CMK (cell line): Measurements from ENCODE around the gene BCKDHB.

Experiments
- DNase-seq: peaks from one replicate; pipeline ENCODE4 v3.0.0-alpha.2; 2010; ENCODE audit warnings: low read depth

The BCKDHB gene

DNA sequence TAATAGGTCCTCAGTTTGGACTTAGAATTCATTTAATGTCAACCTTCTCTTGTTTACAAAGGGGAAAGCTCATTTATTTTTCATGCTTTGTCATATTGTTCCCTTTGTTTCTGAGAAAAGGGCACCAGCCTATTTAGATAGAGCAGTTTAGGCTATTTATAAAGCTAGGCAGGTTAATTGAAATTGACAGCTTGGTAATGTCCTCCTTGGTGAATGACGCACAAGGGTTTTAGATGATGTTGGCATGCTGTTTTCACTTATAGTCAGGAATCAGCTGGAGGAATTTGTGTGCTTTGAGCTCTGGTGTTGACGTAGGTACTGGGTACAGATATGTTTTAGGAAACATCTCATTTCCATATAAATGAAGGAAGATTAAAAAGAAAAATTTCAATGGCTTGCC, 45.2 kb downstream of the BCKDHB start:
- no peak for DNase-seq

DNA sequence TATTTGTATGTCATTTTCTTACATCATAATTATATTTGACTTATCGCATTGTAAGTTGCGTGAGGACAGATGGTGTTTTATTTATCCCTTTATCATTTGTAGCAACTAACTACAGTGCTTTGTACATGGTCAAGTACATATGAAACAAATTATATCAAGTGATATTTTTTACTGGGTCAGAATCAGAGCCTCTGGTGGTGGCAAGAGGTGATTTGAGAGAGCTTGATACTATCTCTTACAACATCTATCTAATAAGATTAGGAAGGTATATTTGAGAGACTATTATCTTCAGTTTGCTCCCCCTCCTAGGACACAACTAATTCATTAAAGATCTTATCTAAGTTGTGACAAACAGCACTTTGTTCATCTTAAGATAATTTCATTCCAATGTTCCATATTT, 47.7 kb downstream of the BCKDHB start:
- no peak for DNase-seq

DNA sequence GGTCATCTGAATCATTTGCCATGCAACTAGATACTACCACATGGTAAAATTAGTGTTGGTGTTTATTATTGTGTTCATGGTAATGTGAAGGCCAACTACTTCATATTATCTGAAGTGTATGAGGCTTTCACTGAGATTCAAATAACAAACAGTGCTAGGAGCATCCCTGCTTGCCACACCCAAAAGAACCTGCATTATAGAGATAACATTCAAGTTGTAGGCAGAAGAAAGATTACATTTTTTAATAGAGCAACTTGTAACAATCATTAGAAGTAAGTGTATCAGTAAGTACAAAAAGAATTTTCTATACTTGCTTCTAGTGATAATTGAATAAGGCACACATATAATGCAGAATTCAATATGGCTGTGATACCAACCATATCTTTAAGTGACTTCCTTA, 49.8 kb downstream of the BCKDHB start:
- no peak for DNase-seq

DNA sequence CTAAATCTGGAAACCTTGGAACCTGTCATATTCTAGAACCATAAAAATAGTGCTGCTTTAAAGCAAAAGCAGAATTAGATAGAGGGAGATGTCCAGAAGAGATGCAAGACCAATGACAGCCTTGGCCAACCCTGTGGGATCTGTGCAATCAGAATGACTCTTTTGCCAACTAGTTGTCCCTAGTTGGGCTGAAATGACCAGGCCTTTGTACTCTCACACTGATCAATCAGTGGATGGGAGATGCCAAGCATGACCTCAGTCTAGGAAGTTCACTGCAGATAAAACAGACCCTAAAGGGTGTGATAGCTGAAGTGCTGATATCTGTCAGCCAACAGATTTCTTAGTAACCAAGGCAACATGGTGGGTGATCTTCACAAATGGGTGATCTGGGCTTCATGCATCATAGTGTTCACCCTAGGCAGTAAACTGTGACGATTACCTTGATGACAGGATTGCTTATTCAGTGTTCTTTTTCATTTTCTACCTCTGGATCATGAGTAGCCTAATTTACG, 52.1 kb downstream of the BCKDHB start:
- DNase-seq = no peak

DNA sequence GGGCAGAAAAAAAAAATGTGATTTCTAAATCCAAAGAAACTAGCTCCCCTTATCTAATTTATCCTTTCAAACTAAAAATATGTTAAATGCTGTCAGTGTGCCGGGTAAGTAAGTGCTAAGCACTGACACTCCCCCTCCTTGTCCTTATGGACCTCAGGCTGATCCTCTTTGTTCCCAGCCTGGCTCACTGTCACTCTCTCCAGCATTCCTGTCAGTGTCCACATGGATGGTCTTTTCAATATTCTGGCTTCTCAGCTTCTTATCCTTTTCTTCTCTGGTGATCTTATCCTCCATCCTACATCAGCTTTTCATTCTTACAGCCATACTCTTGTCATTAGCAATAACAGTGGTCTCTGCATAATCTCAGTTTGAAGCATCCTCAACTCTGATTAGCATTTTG, 55.0 kb downstream of the BCKDHB start:
- no peak for DNase-seq

DNA sequence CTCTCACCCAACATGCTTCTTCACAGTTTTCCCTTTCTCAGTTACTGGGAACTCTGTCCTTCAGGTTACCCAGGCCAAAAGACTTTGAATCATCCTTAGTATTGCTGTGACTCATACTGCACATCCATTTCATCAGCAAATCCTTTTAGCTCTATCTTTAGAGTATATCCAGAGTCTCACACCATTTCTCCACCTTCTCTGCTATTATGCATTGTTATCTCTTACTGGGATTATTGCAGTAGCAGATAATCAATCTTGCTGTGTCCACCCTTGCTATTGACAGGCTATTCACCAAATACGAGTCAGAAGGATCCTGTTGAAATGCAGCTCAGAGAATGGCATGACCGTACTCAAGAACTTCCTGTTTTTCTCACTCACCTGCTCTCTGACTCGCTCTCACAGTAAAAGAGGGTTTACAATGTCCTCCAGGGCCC, 57.3 kb downstream of the BCKDHB start:
- DNase-seq = no peak

DNA sequence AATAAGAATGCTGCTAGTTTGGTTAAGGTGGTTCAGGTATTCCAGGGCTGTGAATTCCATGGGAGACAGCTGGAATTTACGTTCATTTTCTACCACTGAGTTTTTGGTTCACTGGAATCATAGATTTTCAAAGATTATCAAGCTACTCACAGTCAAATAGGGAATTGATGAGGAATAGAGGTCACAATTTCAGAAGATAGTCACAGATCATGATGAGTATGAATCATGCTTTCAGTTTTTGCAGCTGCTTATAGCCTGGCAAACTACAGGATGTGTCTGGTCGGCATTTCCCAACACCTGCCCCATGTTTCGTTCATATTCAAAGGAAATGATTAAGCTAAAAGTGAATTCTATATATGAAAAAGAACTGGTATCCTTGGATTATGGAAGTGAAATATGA, 58.7 kb downstream of the BCKDHB start:
- DNase-seq = no peak

DNA sequence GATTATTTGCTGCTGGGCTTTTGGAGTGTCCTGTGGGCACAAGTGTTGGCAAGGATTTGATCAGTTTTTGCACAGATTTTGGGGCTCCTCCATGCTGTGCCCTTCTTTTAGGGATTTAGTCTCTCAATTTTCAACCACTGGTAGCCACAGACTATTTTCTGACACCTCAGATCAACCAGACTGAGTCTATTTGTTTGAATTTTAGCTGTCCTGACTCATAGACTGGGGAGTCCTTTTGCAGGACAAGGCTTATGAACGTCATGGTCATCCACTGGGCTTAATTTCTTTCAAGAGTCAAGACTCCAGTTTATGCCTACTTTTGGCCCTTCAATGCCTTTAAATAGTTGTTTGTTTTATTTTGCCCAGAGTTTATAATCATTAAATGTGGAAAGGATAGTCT, 59.3 kb downstream of the BCKDHB start:
- DNase-seq = no peak

DNA sequence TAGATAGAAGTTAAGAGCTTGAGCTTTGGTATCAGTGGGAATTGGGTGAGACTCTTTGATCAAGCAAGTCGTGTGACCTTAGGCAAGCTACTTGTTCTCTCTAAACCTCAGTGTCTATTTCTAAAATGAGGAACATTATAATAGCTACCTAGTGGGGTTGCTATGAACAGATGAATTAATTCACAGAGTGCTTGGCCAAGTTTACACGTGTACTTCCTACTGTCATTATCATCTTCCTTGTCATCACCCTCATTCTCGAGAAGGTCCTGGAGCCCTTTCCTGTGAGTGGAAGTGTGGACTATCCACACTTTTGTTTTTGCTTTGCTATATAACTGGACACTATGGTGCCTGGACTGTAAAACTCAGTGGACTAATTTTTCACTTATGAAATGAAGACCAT, 64.0 kb downstream of the BCKDHB start:
- no peak for DNase-seq

DNA sequence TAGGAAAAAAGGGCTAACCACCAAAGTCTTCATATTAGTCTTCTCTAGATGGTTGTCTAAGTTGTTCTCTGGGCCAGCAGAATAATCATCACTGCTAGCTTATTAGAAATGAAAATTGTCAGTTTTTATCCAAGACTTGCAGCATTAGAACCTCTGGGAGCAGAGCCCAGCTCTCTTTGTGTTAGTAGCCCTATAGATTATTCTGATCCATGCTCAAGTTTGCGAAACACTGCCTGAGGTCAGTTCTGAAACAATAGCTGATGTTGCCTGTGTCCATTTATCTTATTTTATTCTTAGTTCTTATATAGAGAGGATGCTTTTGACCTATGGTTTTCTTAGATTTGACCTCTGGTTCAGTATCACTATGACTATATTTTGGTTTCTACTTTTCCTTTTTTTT, 66.9 kb downstream of the BCKDHB start:
- DNase-seq = no peak

DNA sequence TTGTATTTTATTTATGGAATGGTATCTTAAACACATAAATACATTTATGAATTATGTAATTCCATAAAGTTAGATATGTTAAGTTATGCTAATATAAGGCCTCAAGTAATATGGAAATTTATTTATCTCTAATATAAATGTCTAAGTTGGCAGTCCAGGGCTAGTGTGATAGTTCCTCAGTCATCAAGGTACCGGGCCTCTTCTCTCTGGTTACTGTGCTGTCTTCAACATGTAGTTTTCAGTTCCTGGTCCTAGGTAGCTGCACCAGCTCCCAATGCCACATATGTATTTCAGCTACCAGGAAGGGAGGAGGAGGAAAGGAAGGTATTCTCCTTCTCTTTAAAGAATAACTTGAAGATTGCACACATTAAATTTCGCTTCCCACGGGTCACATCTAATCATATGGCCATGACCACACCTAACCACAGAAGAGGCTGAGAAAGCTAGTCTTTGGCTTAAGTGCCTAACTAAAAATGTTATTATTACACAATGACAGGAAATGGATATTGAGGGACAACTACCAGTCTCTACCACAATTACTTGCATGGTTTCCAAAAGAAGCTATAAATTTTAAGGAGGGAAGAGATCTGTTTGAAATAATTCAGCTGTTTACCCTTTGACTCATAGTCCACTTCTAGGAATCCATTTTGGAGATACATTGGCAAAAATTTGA, 68.6 kb downstream of the BCKDHB start:
- no peak for DNase-seq

DNA sequence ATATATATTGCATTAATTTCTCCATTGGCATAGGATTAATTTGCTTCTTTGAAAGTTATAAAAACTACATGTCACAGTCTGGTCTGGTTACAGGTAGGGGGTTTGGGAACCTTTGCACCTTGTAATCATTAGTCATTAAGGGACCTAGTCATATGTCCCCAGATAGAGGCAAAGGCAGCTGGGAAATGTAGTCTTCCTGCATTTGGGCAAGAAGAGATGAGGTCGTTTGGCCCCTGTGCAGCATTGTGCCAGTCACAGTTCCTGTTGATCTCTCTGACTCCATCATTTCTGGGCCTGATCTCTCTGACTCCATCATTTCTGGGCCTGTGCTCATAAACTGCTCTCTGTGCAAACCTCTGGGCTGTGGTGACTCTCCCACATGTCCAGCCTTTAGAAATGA, 73.2 kb downstream of the BCKDHB start:
- no peak for DNase-seq

DNA sequence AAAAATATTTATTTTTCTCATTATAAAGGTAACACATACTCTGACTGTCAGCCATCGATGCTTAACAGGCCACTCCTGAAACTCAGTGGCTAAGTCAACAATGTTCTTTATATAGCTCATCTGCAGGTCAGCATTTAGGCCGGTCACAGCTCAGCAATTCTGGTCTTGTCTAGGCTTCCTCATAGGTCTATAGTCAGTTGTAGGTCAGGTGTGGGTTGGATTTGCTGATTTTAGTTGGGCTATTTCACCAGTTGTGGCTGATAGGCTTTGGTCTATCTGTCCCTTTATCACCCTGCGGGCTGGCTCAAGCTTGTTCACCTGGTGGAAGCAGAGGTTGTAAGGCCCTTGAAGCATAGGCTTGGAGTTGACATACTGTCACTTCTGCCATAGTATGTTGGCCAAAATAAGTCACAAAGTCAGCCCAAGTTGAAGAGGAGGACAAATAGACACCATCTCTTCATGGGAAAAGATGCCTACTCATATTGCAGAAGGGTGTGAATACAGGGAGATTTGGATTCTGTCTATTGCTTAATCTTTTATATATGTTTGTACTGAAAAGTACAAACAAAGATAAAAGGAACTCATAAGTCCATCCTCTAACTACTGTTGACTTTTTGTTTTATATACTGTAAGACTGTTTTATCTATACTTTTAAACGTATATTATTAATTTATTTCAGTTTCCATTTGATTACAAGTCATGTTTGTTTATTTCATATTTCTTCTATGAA, 75.0 kb downstream of the BCKDHB start:
- no peak for DNase-seq

DNA sequence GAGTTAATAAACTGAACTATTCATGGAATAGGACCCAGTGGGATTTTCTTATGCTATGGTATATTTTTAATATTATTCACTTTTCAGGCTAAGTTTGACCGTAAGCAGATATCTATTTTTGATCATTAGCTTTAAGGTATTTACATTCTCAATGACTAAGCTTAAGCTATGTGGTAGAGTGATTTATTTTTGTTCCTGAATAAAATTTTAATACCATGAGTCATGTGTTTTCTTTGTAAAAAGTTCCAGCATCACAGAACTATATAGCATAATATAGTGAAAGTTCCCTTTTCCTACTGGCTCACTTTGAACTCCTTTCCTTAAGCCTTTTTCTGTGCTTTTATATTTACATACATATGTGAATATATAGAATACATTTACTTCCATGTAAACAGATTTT, 75.8 kb downstream of the BCKDHB start:
- no peak for DNase-seq

DNA sequence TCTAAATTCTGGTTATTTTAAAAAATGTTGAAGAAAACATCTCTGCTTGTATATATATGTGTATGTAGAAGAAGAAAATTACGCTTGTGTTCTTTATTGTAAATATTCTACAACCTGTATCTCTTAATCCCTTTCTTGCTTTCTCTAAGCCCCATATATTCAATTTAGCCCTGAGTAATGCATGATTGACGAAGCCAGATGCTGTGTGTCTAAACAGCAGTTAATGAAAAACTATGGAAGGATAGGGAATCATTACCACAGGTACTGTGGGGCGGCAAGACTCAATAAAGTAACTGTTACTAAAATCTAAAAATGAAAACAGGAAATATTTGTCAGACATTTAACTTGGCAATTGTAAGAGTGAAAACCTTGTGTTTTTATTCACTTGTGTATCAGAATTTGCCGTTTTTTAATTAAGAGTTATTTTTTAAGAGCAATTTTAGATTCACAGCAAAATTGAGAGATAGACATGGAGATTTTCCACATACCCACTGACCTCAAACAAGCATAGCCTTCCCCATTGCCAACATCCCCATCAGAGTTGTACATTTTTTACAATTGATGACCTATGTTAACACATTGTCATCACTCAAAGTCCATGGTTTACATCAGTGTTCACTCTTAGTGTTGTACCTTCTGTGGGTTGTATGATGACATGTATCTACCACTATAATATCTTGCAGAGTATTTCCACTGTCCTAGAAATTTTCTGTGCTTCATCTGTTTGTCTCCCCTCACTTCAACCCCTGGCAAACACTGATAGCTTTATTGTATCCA, 76.7 kb downstream of the BCKDHB start:
- no peak for DNase-seq

DNA sequence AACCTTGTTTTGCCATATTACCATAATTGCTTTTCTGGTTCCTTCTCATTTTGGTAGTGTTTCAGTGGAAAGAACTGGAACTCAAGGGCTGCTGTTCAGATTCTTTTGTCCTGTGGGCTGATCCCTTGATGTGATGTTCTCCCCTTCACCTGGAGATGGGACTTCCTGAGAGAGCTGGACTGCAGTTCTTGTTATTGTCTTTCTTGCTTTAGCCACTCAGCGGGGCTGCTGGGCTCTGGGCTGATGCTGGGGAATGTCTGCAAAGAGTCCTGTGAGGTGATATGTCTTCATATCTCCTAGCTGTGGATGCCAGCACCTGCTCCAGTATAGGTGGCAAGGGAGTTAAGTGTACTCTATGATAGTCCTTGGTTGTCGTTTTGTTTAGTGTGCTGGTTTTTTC, 79.0 kb downstream of the BCKDHB start:
- no peak for DNase-seq

DNA sequence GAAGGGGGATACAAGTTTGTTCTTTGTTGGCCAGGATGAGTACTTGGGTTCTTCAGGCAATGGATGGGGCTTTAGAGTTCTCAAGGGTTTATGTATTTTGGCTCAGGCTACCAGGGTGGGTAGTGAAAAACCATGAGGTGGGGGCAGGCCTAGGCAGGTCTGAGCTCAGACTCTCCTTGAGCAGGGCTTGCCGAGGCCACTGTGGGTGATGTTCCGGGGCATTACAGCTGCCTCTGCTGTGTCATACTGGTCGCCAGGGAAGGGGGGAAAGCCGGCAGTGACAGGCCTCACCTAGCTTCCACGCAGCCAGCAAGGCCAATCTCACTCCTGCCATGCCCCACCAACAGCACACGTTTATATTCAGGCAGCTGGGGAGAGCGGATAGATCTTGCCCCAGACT, 79.6 kb downstream of the BCKDHB start:
- no peak for DNase-seq

DNA sequence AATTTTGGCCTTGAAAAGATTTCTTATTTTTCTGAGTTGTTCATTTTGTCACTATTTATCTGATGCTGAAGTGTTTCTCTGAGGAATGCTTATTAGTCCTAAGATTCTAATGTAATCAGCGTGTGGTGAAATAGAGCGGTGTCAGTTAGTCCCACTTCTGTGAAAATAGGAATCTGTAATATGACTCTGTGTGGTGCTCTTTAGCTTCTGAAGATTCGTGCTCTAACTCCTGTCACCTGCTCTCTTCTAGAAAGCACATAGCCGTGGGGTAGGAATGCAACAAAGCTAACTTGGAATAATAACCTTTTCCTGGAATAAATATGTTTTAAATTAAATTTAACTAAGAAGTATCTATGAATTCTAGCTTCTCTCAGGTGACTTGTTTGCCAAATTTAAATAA, 90.4 kb downstream of the BCKDHB start:
- no peak for DNase-seq

DNA sequence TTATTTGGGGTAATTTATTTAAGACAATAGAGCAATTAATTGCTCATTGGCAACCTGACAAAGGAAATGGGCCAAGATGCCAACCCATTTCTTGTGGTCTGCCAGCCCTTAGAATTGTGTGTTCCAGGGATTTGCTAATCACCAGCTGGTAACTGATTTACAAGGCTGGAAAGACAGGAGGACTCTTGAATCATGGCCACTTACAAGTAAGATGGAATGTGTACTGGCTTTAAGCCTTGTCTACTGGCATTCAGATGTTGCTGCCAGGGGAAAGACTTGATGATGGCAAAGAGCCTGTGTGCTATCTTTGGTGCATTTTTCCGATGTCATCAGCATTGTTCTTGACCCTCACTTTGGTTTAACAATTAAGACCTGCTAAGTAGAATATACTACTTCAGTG, 91.0 kb downstream of the BCKDHB start:
- DNase-seq = no peak

DNA sequence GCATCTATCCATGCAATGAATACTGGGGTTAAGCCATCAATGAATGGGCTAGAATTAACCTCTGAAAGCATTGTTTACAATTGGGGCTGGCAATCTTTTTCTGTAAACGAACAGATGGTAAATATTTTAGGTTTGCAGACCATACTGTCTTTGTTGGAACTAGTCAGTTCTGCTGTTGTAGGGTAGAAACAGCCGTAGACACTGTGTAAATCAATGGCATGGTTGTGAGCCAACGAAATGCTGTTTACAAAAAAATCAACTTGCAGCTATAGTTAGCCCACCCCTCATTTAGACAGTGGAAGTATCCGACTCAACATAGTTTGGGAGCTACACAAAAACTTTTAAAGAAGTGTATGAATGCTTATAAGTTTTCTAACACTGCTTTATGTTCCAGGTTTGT, 91.5 kb downstream of the BCKDHB start:
- no peak for DNase-seq

DNA sequence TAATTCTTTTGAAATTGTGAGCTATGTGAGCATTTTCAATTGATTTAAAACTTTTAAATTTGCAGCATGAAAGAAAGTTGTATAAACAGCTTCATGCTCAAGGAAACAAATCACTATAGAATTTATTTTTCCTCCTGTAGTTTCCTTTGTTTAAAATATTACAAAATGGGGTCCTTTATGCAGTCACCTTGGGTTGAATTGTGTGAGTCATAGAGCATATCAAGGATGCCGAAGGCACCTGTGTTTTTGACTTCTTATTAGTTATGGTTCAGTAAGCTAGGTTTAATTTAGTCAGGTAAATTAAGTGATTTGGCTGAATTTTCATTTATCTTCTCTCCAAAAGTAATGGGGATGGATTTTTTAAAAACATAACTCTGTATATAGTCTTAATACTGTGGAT, 96.8 kb downstream of the BCKDHB start:
- DNase-seq = no peak

DNA sequence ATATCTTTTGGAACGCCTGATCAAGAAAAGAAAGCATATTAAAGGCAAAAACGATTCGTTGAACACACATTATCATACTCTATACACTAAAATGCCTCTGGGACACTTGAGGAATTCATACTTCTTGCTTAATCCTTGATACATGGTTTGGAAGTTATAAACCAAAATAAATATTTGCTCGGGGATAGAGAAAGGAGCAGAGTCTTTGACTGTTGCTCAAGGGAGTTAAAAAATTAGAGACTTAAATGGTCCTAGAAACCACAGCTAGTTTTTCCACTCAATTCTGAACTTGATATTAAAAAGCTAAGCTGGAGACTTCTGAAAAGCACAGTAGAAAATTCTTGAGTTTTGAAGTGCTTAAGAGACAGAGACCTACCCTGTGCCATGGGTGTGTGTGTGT, 98.9 kb downstream of the BCKDHB start:
- no peak for DNase-seq

DNA sequence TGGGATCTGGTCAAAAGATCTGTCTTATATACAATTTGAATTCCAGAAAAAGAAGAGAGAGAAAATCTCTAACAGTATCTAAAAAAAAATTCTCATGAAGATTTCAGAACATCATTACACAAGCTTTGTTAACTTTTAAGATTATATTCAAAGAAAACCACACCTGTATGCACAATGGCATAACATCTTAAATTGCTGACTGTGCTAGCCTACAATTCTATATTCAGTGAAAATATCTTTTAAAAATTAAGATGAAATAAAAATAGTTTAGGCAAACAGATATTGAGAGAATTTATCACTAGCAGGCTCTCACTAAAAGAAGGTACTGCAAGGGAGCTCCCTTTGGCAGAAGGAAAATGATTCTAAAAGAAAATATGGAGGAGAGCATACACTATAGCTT, 100.3 kb downstream of the BCKDHB start:
- DNase-seq = no peak
